ENCODE results near the gene BCLAF1.
"Not testable (repeated sequence)": the region's sequence is repeated elsewhere in the genome, so short reads cannot be mapped to it uniquely, and the experiment has no call there.

Gene BCLAF1

GRCh38 chr6:136308469-136308868 lies 18.8 kb upstream of the BCLAF1 start:
- DNase-seq (ENCODE audit: low spot score), result not testable (repeated sequence)

- no peak for DNase-seq (ENCODE audit: low spot score)
These were observed 17.7 kb upstream of the BCLAF1 start for GRCh38 chr6:136307351-136307750.

DNA sequence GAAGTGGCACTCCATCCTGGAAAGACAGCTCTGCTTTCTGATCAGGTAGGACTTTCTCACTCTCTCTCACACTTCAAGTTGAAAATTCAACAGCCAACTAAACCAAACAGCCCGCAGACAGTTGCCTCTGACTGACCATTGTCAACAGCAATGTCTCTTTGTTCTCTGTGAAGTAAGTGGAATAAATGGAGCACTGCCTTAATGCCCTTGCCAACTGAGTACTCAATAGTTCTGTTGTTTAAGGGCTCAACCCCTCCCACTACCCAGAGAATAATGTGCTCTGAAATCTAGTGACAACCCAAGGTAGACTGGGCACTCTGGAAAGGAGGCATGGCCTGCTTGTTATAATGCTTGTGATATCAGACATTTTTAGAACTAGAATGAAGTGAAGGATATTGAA lies 16.8 kb upstream of the BCLAF1 start:
- no peak for DNase-seq (ENCODE audit: low spot score)

- DNase-seq (ENCODE audit: low spot score), result no peak
These were observed 14.8 kb upstream of the BCLAF1 start for GRCh38 chr6:136304410-136304809.

DNA sequence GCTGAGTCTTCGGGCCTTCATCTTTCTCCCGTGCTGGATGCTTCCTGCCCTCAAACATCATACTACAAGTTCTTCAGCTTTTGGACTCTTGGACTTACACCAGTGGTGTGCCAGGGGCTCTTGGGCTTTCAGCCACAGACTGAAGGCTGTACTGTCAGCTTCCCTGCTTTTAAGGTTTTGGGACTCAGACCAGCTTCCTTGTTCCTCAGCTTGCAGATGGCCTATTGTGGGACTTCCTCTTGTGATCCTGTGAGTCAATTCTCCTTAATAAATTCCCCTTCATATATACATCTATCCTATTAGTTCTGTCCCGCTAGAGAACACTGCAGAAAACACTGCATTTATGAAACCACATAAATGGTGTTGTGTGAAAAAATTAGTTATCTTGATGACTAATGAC lies 13.9 kb upstream of the BCLAF1 start:
- DNase-seq (ENCODE audit: low spot score), result no peak

DNA sequence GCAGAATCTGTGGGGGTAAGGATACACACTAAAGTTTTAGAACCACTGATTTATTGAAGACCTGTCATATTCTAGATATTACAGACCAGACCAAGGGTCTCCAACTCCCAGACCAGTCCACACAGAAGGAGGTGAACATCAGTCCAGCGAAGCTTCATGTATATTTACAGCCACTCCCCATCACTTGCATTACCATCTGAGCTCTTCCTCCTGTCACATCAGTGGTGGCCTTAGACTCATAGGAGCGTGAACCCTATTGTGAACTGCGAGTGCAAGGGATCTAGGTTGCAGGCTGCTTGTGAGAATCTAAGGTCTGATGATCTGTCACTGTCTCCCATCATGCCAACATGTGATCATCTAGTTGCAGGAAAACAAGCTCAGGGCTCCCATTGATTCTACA lies 5.0 kb upstream of the BCLAF1 start:
- no peak for DNase-seq (ENCODE audit: low spot score)

GRCh38 chr6:136290410-136291010 lies 864 bp upstream of the BCLAF1 start:
- DNase-seq (ENCODE audit: low spot score), result peak; percentile 91

- DNase-seq (ENCODE audit: low spot score), result peak; percentile 94
These were observed 393 bp downstream of the BCLAF1 start for GRCh38 chr6:136289327-136289578.

DNA sequence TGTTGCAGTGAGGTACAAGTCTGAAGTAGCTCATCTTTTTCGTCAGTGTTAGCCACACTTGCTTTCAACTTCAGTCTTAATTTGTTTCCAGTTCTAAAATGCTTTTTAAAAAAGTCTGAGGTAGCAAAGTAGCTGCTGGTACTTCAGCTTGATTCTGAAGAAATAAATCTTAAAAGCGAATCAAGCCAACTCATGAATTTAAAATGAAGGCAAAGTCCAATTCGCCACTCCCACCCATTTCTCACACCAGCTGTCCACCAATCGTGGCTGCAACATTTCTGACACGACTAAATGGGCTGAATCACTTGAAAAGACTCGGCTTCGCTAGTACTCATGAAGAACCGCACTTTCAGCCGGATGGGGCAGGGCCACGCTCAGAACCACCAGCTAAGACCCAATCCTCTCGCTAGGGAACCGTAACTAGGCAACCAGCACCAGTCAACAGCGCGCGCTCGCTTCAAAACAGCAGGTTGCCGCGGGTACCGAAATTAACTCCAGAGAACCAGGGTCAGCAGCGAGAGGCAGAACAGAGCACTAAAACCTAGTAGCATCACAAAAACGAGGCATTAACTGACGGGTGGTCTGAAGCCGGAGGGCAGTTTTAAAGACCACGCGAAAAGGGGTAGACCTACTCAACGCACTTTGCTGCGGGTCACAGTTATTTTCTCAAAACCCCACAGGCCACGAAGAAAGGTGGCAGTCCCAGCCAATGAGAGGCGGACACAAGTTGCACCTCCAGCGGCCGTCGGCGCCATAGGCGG lies 900 bp downstream of the BCLAF1 start:
- DNase-seq (ENCODE audit: low spot score), result peak; percentile 98

GRCh38 chr6:136284909-136285308 lies 4.7 kb downstream of the BCLAF1 start:
- peak; percentile 37 for DNase-seq (ENCODE audit: low spot score)

- no peak for DNase-seq (ENCODE audit: low spot score)
These were observed 6.7 kb downstream of the BCLAF1 start for GRCh38 chr6:136282906-136283305.

- no peak for DNase-seq (ENCODE audit: low spot score)
These were observed 9.5 kb downstream of the BCLAF1 start for GRCh38 chr6:136280032-136280609.

DNA sequence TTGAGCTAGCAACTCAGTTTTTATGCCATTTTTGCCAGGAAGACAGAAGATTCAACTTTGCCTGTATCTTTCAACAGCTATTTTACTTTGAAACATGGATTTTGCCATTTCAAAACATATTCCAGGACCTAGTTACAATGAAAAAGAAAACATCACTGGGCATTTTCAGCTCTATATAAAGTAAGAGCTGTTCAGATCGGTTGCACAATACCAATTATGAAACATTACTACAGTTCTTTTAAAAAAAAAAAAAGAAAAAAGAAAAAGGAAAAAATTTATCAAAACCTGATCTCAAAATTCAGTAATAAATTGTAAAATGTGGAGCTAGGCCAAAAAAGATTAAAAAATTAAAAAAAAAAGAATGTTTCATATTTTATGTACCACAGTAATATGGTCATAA lies 15.6 kb downstream of the BCLAF1 start:
- no peak for DNase-seq (ENCODE audit: low spot score)

GRCh38 chr6:136265101-136265500 lies 24.5 kb downstream of the BCLAF1 start:
- no peak for DNase-seq (ENCODE audit: low spot score)

DNA sequence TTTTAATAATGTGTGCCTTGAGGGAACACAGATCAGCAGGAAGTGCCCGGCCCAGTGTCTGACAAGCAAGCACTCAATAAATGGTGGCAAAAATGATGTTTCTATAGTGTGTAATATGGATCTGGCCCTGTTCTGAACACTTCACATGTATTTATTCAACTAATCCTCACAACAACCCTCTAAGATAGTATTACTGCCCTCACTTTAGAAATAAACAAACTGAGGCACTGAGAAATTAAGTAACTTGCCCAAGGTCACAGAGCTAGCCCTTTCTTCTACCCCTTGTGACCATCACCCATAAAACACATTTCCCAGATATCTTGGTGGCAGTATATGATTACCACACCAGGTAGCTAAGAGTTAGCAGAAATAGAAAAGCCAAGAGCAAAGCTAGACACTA lies 26.7 kb downstream of the BCLAF1 start:
- no peak for DNase-seq (ENCODE audit: low spot score)

GRCh38 chr6:136254851-136255466 lies 34.7 kb downstream of the BCLAF1 start:
- no peak for DNase-seq (ENCODE audit: low spot score)

- DNase-seq (ENCODE audit: low spot score), result no peak
These were observed 35.9 kb downstream of the BCLAF1 start for GRCh38 chr6:136253734-136254133.

- no peak for DNase-seq (ENCODE audit: low spot score)
These were observed 37.2 kb downstream of the BCLAF1 start for GRCh38 chr6:136252441-136252840.

- DNase-seq (ENCODE audit: low spot score), result no peak
These were observed 38.3 kb downstream of the BCLAF1 start for GRCh38 chr6:136251394-136251793.

DNA sequence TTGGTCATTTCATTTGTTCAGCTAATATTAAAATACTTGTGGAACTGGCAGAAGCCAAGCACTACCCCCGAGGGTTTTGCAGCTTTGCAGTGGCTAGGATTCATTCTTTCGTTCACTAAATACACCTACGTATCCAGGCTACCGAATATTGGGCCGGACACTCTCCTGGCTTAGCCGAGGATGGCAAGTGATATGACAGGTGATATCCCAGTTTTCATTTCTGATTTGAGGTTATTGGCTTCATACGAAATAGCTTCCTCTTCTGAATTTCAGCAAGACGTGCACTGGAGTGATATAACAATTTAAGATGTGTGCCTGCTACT lies 39.0 kb downstream of the BCLAF1 start:
- no peak for DNase-seq (ENCODE audit: low spot score)

GRCh38 chr6:136249811-136250685 lies 39.6 kb downstream of the BCLAF1 start, which contains the start of gene MTFR2:
Gene MTFR2 (minus strand): TSS chr6:136250311. CDS start chr6:136249099, 1,212 bp downstream.
- peak; percentile 98 for DNase-seq (ENCODE audit: low spot score)

GRCh38 chr6:136249336-136249735 lies 40.3 kb downstream of the BCLAF1 start:
- DNase-seq (ENCODE audit: low spot score), result no peak
